NCI-H345 treated with DMSO at 0.1 percent for 48 hours (cell line): ENCODE data around the gene PCDHB2.
"Not testable (repeated sequence)": the region's sequence is repeated elsewhere in the genome, so short reads cannot be mapped to it uniquely, and the experiment has no call there.

ENCODE experiments used
- DNase-seq: peaks from one replicate; lab custom pipeline; 2025; ENCODE audit not compliant: unreplicated experiment; lab: John Stamatoyannopoulos, UW

PCDHB2 gene

DNA sequence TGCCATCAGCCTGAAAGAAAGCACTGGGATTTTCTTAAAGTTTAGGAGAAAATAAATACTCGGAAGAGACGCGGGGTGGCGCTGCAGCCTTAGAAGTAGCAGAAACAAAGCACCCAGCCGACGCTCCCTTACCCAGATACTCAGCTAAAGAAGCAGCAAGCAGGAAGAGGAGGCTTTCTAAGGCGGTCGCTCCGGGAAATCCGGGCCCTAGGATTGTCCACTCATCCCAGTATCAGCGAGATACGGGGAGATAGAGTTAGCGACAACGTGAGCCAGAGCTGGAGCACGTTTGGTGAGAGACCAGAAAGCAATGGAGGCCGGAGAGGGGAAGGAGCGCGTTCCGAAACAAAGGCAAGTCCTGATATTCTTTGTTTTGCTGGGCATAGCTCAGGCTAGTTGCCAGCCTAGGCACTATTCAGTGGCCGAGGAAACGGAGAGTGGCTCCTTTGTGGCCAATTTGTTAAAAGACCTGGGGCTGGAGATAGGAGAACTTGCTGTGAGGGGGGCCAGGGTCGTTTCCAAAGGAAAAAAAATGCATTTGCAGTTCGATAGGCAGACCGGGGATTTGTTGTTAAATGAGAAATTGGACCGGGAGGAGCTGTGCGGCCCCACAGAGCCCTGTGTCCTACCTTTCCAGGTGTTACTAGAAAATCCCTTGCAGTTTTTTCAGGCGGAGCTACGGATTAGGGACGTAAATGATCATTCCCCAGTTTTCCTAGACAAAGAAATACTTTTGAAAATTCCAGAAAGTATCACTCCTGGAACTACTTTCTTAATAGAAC, at the start of gene PCDHB2:
Gene PCDHB2 (plus strand): TSS at position 135 of the 782 bp plus-strand sequence. CDS start 176 bp downstream, at position 311.
- no peak for DNase-seq

DNA sequence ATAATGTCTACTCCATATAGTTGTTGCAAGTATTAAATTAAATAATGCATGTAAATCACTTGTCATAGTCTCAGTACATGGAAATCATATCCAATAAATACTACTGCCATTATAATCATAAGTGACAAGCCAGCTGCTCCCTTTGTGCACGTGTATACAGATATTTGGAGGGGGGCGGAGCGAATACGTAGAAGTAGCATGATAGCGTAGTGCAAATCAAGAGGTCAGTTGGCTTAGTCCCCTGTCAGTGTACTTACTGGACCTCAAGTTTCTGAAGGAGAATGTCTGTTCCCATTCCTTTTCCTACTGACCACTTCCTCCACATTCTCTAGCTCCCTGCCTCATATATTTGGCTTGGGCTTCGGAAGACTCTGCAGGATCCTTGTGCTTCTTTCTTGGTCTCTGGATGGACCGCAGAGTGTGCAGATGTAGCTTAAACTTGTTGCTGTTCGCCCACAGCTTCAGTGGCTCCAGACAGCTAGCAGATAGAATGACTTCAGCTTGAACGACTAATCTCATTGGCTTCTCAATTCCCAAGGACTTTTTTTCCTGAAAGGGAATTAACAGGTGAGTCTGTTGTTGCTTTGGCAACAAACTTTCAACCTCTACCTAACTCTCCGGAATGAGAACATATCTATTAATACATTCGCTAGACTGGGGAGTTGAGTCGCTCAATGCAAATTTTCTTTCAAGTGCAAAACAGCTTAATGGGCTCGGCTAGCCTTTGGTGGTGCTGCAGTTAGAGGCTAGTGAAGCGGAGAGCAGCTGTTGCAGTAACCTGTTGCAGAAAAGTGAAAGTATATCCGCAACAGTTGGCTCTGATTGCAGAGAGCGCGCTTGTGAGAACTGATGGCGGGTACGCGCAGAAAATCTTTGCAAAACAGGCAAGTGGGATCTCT, 43.5 kb upstream of the PCDHB2 start, which contains the start of gene PCDHB1:
Gene PCDHB1 (plus strand): TSS at position 753 of the 899 bp plus-strand sequence. CDS start 97 bp downstream, at position 850.
- peak; percentile 11 for DNase-seq

DNA sequence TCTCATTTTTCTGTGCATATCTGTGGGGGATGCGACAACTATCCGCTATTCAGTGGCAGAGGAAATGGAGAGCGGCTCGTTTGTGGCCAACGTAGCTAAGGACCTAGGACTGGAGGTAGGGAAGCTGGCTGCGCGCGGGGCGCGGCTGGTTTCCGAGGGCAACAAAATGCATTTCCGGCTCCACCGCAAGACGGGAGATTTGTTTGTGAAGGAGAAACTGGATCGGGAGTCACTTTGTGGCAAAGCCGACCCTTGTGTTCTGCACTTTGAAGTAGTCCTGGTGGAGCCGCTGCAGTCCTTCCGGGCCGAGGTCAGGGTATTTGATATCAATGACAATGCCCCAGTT, 42.9 kb upstream of the PCDHB2 start:
- DNase-seq, result no peak

DNA sequence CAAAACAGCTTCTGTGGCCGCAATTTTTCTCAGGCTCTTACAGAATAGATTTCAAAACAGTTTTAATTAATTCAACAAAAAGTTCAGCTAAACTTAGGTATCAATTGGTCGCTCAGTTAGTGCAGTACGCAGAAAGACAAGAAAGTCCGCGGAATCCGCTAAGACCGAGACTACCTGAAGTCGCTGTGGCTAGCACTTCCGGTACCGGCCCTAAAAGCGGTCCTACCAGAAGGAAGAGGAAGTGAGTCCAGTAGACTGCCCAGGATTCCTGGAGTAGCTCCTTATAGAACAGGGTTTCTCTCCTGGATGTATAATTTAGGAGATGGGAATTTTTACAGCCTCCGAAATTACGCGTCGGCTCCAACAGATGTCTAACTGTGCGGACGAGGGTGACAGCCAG, 16.6 kb upstream of the PCDHB2 start:
- DNase-seq, result no peak

DNA sequence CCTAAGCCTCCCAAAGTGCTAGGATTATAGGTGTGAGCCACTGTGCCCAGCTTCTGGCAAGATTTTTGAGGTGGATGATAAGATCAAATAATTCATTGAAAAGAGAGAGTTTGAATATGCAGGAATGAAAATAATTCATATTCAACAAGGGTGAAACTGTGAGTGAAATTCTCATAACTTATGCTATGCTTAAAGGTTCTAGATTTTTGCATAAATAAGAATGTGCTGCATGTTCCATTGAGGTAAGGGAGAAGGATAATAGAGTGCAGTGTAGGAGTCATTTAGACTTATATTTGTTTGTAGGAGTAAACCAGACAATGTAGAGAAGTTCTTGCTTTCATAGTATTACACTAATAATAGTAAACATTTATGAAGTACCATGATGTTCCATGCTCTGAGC, 12.2 kb upstream of the PCDHB2 start:
- DNase-seq, result no peak

DNA sequence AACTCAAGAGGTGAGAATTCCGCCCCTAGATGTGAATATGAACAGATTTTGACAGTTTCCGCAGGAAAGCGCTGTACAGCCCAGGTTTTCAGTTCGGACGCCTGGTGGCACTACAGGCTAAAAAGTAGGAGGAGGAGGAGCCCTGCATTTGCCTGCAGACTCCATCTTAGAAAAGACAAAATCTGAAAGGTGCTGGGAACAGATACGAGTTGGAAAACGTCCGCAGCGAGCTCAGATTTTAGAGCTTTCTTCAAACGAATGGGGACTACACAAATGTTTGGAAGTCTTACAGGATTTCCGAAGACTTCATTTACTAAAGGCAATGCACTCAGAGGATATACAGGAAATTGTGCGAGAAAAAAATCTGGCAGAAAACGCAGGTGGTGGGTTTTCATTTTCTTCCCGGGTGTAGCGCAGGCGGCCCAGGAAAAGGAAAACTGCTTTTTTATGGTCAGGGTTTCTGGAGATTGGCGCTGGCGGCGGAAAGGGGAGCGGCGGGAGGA, 9.9 kb upstream of the PCDHB2 start:
- DNase-seq, result peak; percentile 82

DNA sequence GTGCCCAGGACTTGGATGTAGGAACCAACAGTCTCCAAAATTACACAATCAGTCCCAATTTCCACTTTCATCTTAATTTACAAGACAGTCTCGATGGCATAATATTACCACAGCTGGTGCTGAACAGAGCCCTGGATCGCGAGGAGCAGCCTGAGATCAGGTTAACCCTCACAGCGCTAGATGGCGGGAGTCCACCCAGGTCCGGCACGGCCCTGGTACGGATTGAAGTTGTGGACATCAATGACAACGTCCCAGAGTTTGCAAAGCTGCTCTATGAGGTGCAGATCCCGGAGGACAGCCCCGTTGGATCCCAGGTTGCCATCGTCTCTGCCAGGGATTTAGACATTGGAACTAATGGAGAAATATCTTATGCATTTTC, 837 bp downstream of the PCDHB2 start:
- DNase-seq, result no peak

DNA sequence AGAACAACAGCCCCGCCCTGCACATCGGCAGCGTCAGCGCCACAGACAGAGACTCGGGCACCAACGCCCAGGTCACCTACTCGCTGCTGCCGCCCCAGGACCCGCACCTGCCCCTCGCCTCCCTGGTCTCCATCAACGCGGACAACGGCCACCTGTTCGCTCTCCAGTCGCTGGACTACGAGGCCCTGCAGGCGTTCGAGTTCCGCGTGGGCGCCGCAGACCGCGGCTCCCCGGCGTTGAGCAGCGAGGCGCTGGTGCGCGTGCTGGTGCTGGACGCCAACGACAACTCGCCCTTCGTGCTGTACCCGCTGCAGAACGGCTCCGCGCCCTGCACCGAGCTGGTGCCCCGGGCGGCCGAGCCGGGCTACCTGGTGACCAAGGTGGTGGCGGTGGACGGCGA, 1.8 kb downstream of the PCDHB2 start:
- not testable (repeated sequence) for DNase-seq

DNA sequence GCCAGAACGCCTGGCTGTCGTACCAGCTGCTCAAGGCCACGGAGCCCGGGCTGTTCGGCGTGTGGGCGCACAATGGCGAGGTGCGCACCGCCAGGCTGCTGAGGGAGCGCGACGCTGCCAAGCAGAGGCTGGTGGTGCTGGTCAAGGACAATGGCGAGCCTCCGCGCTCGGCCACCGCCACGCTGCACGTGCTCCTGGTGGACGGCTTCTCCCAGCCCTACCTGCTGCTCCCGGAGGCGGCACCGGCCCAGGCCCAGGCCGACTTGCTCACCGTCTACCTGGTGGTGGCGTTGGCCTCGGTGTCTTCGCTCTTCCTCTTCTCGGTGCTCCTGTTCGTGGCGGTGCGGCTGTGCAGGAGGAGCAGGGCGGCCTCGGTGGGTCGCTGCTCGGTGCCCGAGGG, 2.2 kb downstream of the PCDHB2 start:
- DNase-seq, result not testable (repeated sequence)

DNA sequence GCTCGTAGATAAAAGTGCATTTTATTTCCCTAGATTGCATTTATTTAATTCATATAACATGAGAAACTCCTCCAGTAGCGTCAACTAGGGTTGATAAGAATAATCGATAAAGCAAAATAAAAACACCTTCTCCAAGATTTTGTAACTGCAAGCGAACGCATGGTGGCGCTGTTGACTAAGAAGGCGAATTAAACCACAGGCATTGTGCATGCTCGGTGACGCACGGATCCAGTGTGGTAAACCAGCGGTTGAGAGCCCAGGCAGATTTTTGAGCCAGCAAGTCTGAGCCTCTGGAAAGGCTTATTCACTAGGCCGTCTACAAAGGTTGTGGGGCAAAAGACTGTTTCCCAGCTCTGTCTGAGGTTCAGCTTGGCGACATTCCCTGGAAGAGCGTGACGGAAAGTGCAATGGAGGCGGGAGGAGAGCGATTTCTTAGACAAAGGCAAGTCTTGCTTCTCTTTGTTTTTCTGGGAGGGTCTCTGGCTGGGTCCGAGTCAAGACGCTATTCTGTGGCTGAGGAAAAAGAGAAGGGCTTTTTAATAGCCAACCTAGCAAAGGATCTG, 5.9 kb downstream of the PCDHB2 start, which contains the start of gene PCDHB3:
Gene PCDHB3 (plus strand): TSS at position 231 of the 563 bp plus-strand sequence. CDS start 177 bp downstream, at position 408.
- peak; percentile 42 for DNase-seq

DNA sequence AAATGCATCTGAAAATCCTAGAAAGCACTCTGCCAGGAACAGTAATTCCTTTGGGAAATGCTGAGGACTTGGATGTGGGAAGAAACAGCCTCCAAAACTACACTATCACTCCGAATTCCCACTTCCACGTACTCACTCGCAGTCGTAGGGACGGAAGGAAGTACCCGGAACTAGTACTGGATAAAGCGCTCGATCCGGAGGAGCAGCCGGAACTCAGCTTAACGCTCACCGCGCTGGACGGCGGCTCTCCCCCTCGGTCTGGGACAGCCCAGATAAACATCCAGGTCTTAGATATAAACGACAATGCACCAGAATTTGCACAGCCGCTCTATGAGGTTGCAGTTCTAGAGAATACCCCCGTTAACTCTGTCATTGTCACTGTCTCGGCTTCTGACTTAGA, 6.6 kb downstream of the PCDHB2 start:
- DNase-seq, result no peak

DNA sequence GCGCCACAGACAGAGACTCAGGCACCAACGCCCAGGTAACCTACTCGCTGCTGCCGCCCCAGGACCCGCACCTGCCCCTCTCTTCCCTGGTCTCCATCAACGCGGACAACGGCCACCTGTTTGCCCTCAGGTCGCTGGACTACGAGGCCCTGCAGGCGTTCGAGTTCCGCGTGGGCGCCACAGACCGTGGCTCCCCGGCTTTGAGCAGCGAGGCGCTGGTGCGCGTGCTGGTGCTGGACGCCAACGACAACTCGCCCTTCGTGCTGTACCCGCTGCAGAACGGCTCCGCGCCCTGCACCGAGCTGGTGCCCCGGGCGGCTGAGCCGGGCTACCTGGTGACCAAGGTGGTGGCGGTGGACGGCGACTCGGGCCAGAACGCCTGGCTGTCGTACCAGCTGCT, 7.7 kb downstream of the PCDHB2 start:
- not testable (repeated sequence) for DNase-seq

DNA sequence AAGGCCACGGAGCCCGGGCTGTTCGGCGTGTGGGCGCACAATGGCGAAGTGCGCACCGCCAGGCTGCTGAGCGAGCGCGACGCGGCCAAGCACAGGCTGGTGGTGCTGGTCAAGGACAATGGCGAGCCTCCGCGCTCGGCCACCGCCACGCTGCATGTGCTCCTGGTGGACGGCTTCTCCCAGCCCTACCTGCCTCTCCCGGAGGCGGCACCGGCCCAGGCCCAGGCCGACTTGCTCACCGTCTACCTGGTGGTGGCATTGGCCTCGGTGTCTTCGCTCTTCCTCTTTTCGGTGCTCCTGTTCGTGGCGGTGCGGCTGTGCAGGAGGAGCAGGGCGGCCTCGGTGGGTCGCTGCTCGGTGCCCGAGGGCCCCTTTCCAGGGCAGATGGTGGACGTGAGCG, 8.1 kb downstream of the PCDHB2 start:
- DNase-seq, result not testable (repeated sequence)

DNA sequence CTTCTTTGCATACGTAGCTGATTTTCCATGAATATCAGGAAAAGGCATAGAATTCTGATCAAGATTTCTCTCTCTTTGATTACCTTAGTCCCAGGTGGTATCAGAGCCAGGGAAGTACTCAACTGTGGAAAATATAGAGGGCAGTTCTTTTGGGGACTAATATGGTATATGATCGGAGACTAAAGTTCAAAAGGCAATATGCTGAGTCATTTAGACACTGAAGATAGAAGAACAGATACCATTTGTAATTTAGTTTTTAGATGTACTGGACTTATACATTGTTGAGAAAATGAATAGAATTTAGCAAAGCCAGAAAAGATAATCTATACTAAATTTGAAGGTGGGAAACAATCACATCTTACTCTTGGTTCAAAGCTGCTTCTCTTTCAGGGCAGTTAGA, 10.9 kb downstream of the PCDHB2 start:
- DNase-seq, result no peak

DNA sequence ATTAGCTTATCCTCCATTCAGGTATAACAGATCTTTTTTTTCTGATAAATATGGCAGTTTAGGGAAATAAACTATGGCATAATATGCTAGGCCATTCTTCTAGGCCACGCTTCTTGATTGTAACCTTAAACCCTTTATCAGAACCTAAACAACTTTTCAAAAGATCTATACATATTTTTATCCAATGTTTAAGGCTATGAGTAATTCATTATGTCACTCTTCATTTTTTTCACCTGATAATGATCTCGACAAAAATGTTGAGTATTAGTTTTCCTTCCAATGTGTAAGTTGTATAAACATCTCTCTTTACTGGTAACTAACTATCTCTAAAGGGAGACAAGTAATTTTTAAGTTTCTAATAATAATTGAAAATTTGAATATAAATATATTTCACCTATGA, 24.8 kb downstream of the PCDHB2 start:
- DNase-seq, result no peak

DNA sequence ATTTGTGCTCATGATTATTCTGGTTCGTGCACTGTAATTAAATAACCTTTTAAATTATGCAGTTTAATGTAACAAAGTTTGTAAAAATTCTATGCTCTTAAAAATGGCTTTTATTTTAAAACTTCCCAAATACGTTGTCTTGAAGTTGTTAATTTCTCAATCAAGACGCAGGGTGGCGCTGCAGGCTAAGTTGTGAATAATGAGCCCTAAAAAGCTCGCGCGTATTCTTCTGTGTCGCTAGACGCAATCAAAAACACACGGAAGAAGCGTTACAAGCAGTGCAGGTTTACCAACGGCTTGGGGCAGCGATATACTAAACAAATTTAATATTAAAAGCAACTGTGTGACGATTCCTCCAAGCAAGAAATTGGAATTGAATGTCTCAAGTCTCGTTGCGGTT, 27.1 kb downstream of the PCDHB2 start, which contains the start of gene PCDHB4:
Gene PCDHB4 (plus strand): TSS at position 256 of the 400 bp plus-strand sequence. CDS start 181 bp downstream, outside the sequence.
- no peak for DNase-seq

DNA sequence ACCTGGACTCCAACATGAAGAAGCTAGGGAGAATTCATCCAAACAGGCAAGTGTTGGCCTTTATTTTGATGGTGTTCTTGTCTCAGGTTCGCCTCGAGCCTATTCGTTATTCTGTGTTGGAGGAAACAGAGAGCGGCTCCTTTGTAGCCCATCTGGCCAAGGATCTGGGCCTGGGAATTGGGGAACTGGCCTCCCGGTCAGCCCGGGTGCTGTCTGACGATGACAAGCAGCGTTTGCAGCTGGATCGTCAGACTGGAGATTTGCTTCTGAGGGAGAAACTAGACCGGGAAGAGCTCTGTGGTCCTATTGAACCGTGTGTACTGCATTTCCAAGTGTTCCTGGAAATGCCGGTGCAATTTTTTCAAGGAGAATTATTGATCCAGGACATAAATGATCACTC, 27.6 kb downstream of the PCDHB2 start:
- no peak for DNase-seq

DNA sequence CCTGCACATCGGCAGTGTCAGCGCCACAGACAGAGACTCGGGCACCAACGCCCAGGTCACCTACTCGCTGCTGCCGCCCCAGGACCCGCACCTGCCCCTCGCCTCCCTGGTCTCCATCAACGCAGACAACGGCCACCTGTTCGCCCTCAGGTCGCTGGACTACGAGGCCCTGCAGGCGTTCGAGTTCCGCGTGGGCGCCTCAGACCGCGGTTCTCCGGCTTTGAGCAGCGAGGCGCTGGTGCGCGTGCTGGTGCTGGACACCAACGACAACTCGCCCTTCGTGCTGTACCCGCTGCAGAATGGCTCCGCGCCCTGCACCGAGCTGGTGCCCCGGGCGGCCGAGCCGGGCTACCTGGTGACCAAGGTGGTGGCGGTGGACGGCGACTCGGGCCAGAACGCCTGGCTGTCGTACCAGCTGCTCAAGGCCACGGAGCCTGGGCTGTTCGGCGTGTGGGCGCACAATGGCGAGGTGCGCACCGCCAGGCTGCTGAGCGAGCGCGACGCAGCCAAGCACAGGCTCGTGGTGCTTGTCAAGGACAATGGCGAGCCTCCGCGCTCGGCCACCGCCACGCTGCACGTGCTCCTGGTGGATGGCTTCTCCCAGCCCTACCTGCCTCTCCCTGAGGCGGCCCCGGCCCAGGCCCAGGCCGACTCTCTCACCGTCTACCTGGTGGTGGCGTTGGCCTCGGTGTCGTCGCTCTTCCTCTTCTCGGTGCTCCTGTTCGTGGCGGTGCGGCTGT, 29.2 kb downstream of the PCDHB2 start:
- DNase-seq, result not testable (repeated sequence)

DNA sequence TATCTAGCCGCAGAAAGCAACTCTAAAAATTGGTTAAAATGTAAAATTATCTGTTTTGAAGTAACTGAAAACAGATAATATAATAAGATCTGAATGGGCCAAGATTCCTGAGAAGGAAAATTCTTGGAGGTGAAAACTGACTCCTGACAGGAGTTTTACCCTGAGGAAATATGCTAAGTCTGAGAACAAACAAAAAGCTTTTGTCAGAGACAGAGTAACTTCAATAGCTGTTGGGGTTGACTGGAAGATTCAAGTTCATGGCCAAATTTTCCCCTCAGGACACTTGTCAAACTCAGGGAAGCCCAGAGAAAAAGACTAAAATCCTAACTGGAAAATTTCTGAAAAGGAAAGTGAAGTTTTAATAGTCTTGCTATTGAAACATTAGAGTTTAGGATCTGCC, 32.9 kb downstream of the PCDHB2 start:
- DNase-seq, result no peak

DNA sequence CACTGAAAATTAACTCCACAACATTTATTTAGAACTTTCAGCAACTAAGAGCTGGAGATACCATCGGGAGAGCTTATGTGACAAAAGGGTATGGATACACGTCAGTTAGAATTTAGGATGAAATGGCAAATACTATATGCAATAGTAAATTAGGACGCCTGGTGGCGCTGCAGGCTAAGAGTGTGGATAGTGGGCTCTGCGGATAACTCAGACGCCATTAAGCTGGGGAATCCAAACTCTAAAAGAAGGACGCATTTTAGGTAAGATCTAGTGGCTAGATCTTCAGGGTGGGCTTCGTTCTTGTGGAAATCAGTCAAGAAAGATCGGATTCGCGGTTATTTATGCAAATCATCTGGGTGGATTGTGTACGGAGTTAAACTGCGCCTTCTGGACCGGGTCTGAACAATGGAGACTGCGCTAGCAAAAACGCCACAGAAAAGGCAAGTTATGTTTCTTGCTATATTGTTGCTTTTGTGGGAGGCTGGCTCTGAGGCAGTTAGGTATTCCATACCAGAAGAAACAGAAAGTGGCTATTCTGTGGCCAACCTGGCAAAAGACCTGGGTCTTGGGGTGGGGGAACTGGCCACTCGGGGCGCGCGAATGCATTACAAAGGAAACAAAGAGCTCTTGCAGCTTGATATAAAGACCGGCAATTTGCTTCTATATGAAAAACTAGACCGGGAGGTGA, 40.8 kb downstream of the PCDHB2 start, which contains the start of gene PCDHB5:
Gene PCDHB5 (plus strand): TSS at position 177 of the 688 bp plus-strand sequence. CDS start 229 bp downstream, at position 406.
- no peak for DNase-seq
